ENCODE data around the gene CCND1. TPM values are rescaled to one million over a fixed set of nuclear protein-coding genes. Genes with fewer than 3 reads are reported as not detected.

CCND1 gene
- total RNA-seq, 1 experiment from 2014 or later = 868 TPM

DNA sequence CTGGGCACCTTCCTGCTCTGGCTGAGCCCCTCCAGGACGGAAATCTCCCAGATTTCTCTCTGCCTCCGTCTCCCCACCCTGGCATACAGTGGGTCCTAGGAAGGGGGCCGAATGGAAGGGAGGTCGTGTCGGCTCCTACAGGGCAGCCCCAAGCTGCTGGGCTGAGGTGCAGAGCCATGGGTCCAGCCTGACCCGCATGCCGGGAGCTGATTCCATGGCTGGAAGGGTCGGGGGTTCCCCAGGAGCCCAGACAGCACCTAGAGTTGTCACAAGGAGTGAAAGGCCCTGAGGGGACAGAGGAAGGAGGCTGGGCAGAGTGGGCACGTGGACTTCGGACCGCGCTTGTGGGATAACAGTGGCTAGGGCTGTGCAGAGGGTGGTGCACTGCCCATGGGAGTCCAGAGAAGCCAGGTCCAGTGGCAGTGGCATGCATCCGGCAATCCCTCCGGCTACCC is 16.5 kb downstream of the CCND1 start:
- H3K9ac ChIP-seq (ENCODE audit: low read length) = no peak overlapping the region
- no peaks in the 10 kb centered on the region for H3K27me3 ChIP-seq (ENCODE audit: low read length)
- H3K9me2 ChIP-seq (replicated peaks; ENCODE audit: low read length) = no peaks in the 10 kb centered on the region
- ATAC-seq (no peak), DNase-seq (no peak)
- CTCF ChIA-PET = no interaction called here
- no peak overlapping the region for H2AFZ ChIP-seq (ENCODE audit: low read length)
- H3K4me3 ChIP-seq (ENCODE audit: low read length) = no peak overlapping the region
- H3K36me3 ChIP-seq (ENCODE audit: low read depth, low read length) = peaks cover 10% of the 10 kb centered on the region
- H3K79me2 ChIP-seq (ENCODE audit: low read length) = no peaks in the 10 kb centered on the region
- POLR2A ChIA-PET (ENCODE audit: unreplicated experiment) = interaction anchor here (0.5 kb wide), 1 partner anchor 542 kb away, joined by 24 read pairs; no protein-coding TSS in a partner anchor
- H3K9me3 ChIP-seq (ENCODE audit: low read length) = no peaks in the 10 kb centered on the region
- no peak overlapping the region for H3K4me2 ChIP-seq (ENCODE audit: low read length)
- peaks cover 8% of the 10 kb centered on the region for H4K20me1 ChIP-seq (ENCODE audit: low read length)
- no peak overlapping the region for H3K27ac ChIP-seq (ENCODE audit: low read length)
- BruUV-seq (replicated peaks) = no TSS peak
- intact Hi-C loops (cut with micrococcal nuclease) = no loop called here
- H3F3A ChIP-seq (ENCODE audit: low read length, unreplicated experiment) = peaks cover 20% of the 10 kb centered on the region
- peaks cover 32% of the 10 kb centered on the region for H3K4me1 ChIP-seq (ENCODE audit: insufficient read depth, low read length)
- TF ChIP-seq EZH2phosphoT487 (IDR thresholded peaks at IDR 0.05; ENCODE audit: borderline replicate concordance, low read length) (no peak), EZH2 (IDR thresholded peaks at IDR 0.05; ENCODE audit: low read length, unreplicated experiment) (no peak)
- TF ChIP-seq, protein P1, sequence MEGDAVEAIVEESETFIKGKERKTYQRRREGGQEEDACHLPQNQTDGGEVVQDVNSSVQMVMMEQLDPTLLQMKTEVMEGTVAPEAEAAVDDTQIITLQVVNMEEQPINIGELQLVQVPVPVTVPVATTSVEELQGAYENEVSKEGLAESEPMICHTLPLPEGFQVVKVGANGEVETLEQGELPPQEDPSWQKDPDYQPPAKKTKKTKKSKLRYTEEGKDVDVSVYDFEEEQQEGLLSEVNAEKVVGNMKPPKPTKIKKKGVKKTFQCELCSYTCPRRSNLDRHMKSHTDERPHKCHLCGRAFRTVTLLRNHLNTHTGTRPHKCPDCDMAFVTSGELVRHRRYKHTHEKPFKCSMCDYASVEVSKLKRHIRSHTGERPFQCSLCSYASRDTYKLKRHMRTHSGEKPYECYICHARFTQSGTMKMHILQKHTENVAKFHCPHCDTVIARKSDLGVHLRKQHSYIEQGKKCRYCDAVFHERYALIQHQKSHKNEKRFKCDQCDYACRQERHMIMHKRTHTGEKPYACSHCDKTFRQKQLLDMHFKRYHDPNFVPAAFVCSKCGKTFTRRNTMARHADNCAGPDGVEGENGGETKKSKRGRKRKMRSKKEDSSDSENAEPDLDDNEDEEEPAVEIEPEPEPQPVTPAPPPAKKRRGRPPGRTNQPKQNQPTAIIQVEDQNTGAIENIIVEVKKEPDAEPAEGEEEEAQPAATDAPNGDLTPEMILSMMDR (conservative IDR thresholded peaks at IDR 0.05; ENCODE audit: low read depth, low read length) = no peak

- Histone ChIP-seq H3K4me1 (ENCODE audit: insufficient read depth, low read length) (peaks cover 26% of the 10 kb centered on the region), H4K20me1 (ENCODE audit: low read length) (peaks cover 4% of the 10 kb centered on the region), H3K9me2 (replicated peaks; ENCODE audit: low read length) (no peaks in the 10 kb centered on the region), H3K79me2 (ENCODE audit: low read length) (no peaks in the 10 kb centered on the region), H3F3A (ENCODE audit: low read length, unreplicated experiment) (peaks cover 15% of the 10 kb centered on the region), H3K27ac (ENCODE audit: low read length) (no peak overlapping the region), H3K9ac (ENCODE audit: low read length) (no peak overlapping the region), H3K4me2 (ENCODE audit: low read length) (no peak overlapping the region), H3K4me3 (ENCODE audit: low read length) (no peak overlapping the region), H2AFZ (ENCODE audit: low read length) (no peak overlapping the region), H3K27me3 (ENCODE audit: low read length) (no peaks in the 10 kb centered on the region), H3K36me3 (ENCODE audit: low read depth, low read length) (peaks cover 5% of the 10 kb centered on the region), H3K9me3 (ENCODE audit: low read length) (no peaks in the 10 kb centered on the region)
- intact Hi-C loops (cut with micrococcal nuclease) = no loop called here
- DNase-seq (no peak), ATAC-seq (no peak)
- BruUV-seq (replicated peaks) = no TSS peak
- no peak for TF ChIP-seq EZH2phosphoT487 (IDR thresholded peaks at IDR 0.05; ENCODE audit: borderline replicate concordance, low read length)
- TF ChIP-seq, protein P1 (conservative IDR thresholded peaks at IDR 0.05; ENCODE audit: low read depth, low read length) = no peak
- no peak for TF ChIP-seq EZH2 (IDR thresholded peaks at IDR 0.05; ENCODE audit: low read length, unreplicated experiment)
- POLR2A ChIA-PET (ENCODE audit: unreplicated experiment) = interaction anchor here (0.5 kb wide), 1 partner anchor 543 kb away, joined by 24 read pairs; no protein-coding TSS in a partner anchor
- CTCF ChIA-PET = no interaction called here
Observed at GRCh38 chr11:69657911-69658625, 17.1 kb downstream of the CCND1 start.

Data from PC-3 (cell line).